Suppressor macrophage treated with lipopolysaccharide for 4 hours (primary cell): Measurements from ENCODE around the gene SRXN1.
"Not testable (repeated sequence)": the region's sequence is repeated elsewhere in the genome, so short reads cannot be mapped to it uniquely, and the experiment has no call there.

ENCODE experiments used
- DNase-seq: peaks from one replicate; pipeline ENCODE4 v3.0.0-alpha.2; 2020

Gene SRXN1

DNA sequence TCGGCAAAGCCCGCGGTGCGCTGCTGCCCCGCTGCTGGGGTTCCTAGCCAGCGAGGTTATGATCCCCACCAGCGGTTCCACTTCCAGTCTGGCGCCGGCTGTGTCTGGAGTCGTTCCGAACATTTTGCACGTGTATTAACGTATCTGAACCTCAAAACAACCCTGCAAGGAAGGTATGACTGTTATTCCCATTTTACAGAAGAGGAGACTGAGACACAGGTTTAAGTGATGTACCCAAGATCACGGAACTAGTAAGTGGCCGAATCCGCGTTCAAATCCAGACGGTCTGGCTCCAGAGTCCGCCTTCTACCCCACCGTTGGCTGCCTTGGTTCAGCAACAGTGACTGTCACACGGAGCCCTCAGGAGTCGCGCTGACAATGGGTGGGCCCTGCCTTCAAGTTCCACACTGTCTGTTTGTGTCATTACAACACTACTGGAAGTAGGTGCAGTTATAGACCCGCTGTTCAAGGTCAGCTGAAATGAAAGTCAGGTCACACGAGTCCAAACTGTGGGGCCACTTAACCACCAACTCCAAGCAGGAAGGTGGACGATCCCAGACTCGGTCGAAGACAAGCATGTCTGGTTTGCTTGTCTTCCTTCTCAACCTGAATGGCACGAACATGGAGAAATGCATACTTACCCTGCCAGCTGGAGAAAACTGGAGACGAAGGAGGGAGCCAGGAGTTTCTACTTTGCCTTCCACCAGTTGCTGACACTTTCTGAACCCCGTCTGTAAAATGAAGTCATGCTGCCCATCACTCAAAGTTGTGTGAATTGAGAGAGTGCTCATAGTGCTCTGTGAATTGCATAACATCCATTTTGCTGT lies 803 bp upstream of the SRXN1 start:
- DNase-seq = no peak

DNA sequence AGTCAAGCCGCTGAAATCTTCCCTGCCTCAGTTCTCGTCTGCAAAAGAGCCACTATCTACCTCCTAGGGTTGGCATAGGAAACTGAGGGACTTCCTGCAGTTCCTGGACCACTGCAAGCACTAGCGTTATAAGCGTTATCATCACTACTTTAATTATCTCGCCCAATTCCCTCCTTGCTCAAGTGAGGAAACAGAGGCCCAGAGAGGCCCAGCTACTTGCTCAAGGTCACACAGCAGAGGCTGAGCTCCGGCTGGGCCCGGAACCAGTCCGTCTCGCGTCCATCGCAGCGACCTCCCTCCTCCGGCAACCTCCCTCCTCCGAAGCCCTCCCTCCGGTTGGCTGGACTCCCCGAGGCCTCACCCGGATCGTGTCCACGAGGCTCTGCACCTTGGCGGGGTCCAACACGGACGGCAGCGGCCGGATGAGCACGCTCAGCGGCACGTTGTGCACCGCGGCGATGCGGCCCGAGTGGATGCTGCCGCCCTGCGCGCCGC lies 338 bp downstream of the SRXN1 start:
- DNase-seq = no peak

DNA sequence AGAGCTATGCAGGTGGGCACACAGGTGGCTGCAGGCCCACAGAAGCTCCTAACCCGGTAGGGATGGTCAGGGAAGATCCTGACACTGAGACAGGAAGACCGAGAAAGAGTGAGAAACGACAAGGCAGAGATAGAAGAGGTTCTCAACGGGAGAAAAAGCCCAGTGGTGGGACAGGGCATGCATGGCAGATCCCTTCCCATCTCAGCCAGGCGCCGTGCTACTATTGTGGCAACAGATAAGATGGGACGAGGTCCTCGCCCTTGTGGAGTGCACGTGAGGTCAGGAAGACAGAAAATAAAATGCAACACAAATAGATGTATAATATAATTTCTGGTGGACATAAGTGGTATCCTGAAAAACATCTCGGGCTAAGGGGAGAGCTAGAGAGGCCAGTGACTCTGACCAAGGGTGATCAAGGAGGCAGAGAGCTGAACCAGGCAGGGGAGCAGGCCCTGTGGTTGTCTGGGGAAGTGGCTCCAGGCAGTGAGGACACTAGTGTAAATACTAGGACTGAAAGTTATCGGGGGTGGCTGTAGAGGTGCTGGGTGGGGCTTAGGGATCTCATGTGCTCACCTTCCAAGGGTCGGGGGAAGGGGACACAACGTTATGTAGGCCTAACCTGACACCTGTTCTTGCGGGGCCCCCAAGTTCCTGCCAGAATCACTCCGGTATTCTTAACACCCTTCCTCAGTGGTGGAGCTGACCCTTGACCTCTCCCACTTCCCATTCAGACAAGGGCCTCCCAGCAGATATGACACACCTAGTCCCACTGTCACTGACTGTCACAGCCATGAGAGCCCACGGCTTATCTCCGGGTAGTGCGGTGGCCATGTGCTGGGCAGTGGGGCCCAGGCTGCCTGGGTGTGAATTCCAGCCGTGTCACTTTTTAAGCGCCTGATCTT lies 1.0 kb downstream of the SRXN1 start:
- no peak for DNase-seq

DNA sequence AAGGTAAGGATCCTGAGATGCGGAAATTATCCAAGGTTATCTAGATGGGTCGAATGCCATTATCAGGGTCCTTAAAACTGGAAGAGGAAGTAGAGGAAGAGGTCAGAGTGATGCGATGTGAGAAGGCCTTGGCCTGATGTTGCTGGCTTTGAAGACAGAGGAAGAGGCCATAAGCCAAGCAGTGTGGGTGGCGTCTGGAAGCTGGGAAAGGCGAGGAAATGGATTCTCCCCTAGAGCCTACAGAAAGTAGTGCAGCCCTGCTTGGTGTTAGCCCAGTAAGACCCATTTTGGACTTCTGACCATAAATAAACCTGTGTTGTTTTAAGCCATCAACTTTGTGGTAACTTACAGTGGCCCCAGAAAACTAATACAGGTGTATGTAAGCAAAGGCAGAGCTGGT lies 2.0 kb downstream of the SRXN1 start:
- no peak for DNase-seq

DNA sequence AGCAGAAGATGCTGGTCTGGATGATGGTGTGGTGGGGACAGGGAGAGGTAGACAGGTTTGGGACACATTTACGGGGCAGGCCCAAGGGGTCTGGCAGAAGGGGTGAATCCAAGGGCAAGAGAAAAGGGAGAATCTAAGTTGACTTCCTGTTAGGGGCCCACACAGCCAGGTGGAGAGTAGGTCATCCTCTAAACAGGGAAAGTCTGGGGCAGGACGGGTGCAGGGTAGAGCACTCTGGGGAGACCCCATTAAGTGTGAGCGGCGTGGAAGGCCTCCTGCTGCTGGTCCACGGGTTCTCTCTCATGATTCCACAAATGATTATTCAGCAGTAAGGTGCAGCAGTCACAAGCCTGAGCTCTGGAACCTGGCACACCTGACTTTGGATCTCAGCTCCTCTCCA lies 2.7 kb downstream of the SRXN1 start:
- DNase-seq = no peak

DNA sequence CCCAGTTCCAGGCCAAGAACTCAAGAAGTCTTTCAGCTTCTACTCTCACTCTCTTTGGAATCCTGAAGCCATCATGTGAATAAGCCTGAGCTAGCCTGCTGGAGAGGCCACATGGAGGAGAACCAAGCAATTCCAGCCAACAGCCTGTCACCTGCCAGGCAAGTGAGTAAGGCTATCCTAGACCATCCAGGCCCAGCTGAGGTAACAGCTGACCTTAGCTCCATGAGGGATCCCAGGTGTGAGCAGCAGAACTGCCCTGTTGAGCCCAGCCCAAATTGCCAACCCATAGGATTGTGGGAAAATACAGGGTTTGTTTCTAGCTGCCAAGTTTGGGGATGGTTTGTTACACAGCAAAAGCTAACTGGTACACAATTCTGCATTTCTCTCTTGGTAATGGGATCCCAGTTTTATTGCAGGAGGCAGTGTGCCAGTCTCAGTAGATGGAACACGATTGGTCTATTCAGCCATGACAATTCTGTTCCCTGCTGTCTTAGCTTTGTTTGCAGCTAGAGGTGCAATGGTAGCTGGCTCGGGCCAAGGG lies 5.5 kb downstream of the SRXN1 start:
- DNase-seq = no peak

DNA sequence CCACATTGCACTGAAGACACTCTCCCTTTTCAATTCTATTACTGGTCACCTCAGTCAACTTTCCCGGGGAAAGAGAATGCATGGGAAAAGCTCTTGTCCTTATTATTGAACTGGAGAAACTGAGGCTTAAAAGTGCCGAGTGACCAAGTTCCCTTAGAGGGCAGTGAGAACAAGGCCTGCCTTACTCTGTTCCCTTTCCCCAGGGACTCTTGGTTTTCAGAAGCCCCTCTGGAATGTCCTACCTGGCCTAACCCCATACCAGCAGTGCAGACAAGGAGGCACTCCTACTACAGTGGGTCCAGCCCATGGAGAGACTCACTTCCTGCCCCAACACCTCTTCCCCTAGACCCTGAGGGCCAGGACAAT lies 6.1 kb downstream of the SRXN1 start:
- no peak for DNase-seq

DNA sequence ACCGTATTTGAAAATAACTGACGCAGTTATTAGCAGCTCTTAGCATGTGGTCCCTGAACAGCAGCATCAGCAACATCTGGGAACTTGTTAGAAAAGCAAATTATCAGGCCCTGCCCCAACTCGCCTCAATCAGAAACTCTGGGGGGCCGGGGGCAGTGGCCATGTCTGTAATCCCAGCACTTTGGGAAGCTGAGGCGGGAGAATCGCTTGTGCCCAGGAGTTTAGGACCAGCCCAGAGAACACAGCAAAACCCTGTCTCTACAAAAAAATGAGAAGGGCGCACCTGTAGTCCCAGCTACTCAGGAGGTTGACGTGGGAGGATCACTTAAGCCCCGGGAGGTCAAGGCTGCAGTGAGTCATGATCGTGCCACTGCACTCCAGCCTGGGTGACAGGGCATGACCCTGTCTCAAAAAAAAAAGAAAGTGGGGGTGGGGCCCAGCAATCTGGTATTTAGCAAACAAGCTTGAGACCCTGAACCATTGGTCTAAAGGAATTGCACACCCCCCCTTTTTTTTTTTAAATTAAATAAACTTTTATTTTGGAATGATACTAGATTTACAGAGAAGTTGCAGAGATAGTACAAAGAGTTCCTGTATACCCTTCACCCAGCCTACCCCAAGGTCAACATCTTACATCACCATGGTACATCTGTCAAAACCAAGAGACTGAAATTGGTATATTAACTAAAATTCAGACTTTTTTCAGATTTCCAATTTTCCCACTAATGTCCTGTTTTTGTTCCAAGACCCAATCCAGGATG lies 6.7 kb downstream of the SRXN1 start:
- DNase-seq = no peak

DNA sequence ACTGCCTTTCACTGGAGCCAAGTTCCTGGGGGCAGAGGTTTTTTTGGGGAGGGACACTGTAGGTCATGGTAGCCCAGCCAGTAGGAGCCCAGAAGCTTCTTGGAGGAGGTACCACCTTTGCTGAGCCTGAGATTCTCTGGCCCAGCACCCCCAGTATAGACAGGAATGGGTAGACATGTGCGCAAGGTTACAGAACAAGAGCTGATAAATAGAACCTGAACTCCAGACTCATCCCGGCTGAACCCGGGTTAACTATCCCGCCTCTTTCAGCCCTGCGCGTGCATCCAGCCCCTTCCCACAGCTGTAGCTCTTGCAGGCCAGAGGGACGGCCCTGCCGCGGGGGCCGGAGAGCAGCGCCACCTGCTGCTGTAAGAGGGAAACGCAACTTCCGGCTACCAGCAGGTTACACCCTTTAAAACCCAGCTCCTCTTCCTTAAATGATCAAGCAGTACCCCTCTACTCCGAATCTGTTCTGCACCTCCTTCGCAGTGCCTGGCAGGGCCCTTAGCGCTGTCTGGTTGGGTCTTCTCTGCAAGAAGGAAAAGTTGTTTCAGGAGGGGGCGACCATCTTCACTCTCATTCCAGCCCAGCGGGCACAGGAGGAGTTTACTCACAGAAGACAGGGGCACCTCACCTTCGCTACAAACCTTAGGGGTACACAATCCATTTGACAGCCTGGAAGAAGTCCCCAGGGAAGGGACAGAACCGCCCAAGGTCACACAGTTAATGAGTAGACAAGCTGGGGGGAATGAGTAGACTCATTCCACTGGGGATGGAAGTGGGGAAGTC lies 7.5 kb downstream of the SRXN1 start:
- DNase-seq = peak; percentile 77

DNA sequence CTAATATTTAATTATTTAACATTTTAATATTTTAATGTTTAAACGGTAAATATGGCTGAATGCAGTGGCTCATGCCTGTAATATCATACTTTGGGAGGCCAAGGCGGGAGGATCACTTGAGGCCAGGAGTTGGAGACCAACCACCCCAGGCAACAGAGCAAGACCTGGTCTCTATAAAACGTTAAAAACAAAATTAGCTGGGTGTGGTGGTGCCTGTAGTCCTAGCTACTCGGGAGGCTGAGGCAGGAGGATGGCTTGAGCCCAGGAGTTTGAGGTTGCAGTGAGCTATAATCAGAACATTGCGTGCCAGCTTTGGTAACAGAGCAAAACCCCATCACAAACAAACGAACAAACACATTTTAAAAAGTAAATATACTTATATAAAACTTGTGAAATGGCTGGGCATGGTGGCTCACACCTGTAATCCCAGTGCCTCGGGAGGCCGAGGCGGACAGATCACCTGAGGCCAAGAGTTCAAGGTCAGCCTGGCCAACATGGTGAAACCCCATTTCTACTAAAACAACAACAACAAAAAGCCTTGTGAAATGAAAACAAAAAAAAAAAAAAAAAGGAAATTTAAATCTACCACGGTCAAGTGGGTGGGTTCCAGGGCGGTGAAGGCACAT lies 8.2 kb downstream of the SRXN1 start:
- no peak for DNase-seq

DNA sequence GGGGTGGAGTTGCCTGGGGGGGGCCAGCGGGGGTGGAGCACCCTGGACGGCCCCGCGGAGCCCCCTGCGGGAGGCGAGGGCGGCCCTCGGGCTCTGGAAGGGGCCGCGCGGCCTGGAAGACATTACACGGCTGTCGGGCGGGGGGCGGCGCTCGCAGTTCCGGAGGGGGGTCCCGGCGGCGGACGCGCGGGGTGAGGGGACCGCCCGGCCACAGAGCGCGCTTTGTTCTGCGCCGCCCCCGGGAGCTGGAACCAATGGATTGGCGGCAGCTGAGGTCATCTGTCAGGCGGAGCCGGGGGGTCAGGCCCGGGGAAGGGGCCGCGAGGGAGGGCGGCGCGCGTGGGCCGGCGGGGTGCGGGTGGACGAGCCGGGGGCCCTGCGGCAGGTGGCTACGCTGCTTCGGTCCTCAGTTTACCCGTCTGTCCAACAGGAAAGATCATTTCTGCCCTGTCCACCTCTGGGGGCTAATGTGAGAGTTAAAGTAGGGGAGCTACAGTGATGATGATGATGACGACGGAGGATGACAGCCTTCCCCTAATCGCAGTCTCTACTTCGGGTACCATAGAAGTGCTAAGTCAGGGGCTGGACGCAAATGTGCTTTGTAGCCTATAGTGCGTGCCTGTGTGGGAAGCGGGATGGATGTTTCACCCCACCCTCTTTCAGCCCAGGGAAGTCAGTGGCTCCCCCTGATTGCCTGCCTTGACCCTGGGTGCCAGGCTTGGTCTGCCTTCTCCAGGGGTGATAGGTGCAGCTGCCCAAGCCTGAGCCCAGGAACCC lies 10.4 kb downstream of the SRXN1 start:
- DNase-seq = no peak

DNA sequence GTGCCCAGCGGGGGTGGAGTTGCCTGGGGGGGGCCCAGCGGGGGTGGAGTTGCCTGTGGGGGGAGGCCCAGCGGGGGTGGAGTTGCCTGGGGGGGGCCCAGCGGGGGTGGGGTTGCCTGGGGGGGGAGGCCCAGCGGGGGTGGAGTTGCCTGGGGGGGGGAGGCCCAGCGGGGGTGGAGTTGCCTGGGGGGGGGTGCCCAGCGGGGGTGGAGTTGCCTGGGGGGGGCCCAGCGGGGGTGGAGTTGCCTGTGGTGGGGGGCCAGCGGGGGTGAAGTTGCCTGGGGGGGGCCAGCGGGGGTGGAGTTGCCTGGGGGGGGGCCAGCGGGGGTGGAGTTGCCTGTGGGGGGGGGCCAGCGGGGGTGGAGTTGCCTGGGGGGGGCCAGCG lies 11.0 kb downstream of the SRXN1 start:
- DNase-seq = not testable (repeated sequence)

DNA sequence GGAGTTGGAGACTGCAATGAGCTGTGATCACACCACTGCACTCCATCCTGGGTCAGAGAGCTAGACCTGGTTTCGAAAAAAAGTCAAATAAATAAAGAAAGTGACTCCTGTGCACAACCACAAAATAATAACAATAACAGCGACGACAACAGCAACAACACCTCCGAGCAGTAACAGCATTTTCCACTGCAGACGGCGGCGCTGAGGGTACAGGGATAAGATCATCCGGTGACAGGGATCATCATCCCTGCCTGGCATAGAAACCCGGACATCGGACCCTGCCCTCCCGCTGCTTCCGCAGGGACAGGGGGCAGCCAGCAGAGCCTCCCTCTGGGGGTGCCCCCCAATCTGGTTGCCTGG lies 11.5 kb downstream of the SRXN1 start:
- no peak for DNase-seq

DNA sequence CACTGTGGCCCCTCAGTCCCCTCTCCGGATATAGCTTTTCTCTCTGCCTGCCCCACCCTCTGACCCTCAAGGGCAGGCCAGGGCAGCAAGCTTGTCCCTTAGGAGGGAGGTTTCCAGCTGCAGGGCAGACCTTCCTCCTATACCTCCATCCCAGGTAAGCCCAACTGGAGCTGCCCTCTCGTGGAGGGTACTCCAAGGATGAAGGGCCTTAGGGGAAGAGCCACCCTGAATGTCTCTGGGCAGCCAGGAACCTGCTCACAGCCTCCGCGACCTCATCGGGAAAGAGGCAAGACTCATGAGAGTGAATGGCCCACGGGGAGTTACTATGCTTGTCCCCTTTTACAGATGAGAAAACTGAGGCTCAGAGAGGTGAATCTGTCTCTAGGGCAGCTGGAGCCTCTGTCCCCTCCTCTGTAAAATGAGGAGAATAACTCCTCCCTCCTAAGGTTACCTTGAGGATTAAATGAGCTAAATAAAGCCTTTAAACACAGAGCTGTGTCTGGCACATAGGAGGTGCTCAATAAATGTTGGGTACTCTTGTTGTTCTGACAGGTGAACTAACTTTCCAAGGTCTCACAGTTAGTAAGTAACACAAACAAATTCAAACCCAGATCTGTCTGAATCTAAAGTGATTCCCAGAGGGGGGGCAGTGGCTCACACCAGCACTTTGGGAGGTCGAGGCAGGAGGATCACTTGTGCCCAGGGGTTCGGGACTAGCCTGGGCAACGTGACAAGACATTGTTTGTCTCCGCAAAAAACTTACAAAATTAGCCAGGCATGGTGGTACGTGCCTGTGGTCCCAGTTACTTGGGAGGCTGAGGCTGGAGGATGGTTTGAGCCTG lies 12.1 kb downstream of the SRXN1 start:
- DNase-seq = no peak

DNA sequence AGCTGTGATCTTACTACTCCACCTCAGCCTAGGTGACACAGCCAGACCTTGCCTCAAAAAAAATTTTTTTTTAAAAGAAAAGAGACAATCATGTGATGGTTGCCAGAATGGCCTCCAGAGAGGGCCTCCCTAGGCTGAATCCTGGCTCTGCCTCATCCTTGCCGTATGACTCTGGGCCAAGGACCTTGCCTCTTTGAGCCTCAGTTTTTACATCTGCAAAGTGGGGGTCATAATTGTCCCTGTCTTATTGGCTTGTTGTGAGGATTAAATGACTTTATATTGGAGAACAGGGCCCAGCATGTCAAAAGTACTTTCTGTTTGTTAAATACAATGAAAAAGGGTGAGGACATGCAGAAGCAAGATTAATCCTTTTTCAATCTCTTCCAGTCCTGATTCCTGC lies 14.4 kb downstream of the SRXN1 start:
- DNase-seq = no peak

DNA sequence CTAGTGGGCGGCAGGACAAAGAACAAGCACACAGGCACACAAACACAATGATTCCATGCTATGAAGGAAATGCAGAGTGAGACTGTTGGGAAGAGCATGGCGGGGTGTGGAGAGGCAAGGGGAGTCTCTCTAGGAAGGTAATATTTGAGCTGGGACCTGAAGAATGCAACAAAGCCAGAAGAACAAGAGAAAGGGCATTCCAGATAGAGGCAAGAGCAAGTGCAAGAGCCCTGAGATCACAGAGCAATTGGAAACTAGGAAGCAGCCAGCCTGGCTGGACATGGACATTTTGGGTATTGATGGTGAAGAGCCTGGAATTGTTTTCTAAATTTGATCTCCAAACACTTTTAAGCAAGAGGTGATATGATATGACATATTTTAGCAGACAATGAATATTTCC lies 15.4 kb downstream of the SRXN1 start:
- no peak for DNase-seq

DNA sequence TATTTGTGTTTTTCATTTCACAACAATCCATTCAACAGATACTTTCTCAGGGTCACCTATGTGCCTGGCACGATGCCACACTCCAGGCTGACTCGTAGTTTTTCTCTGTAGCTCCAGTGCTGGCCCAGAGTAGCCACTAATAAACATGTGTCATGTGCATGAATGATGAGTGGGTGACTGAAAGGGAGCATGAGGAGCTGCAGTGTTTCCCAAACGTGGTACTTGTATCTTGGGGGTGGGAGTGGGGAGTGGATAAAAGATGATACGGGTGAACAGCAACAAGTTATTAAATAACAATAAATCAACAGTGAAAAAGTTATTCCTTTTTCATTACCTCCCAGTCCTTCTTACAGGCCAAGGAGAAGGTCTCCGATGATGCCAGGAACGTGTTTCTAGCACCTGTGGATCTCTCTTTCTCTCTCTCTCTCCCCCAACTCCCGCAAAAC lies 17.1 kb downstream of the SRXN1 start:
- no peak for DNase-seq

DNA sequence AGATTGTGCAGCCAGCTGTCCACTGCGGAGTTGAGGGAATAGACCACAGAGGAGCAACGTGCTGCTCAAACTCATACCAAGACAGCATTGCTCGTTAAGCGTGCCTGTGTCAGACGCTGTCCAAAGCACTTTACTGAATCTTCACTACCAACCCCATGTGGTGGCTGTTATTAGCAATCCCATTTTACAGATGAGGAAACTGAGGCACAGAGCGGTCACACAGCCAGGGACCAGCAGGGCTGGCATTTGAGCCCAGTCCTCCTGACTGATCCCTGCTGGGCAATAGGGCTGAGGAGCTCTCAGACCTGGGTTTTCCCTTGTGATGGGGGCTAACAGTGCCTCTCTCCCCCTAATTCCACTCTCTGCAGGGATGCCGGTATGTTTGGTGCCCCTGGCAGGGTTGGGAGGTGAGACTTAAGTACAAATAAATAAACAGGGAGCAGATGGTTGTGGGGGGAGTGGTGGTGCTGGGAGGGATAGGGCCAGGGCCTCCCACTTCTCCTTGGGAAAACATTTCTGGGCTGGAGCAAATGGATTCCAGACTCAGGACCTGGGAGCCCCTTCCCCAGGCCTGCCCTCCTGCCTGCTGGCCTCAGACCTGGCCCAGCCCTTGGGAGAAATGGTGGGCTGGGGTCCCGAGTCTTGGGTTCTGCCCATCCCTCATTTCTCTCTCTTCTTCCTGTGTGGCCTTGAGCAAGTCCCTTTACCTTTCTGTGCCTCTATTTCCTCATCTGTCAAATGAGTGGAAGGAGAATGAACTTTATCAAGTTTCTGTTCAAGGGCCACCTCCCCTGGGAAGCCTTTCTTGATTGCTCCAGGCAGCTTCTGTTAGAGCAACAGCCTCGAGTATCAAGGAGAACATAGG lies 17.7 kb downstream of the SRXN1 start:
- no peak for DNase-seq
